Measurements from ENCODE around the gene NEURL2. TPM values are rescaled to one million over a fixed set of nuclear protein-coding genes. Genes with fewer than 3 reads are reported as not detected.

Gene NEURL2
- total and polyA plus RNA-seq, 8 donors = 1.6 to 5.3 (median 2.9) TPM

- Histone ChIP-seq H3K4me3 (no peak overlapping the region), H3K27ac (no peak overlapping the region), H3K27me3 (no peaks in the 10 kb centered on the region), H3K4me1 (no peaks in the 10 kb centered on the region), H3K9me3 (no peaks in the 10 kb centered on the region), H3K36me3 (peaks cover 0 to 49% (median 8%) of the 10 kb centered on the region in 3 donors)
- no peak for DNase-seq
- 80 to 82% methylated on average over 5 of the region's 5 CpGs for WGBS, 2 donors
- no peak for FAIRE-seq
- ATAC-seq = peak in 2 of 4 donors; percentile 7 to 33
- intact Hi-C loops (cut with DNase I) = no loop called here
- no peak for TF ChIP-seq CTCF (IDR thresholded peaks at IDR 0.05)
Measured at GRCh38 chr20:45842169-45842812, 48.7 kb downstream of the NEURL2 start.

- Histone ChIP-seq H3K9me3 (no peaks in the 10 kb centered on the region), H3K36me3 (peaks cover 0 to 42% (median 8%) of the 10 kb centered on the region in 3 donors), H3K27ac (no peak overlapping the region), H3K4me1 (no peaks in the 10 kb centered on the region), H3K4me3 (no peak overlapping the region), H3K27me3 (no peaks in the 10 kb centered on the region)
- FAIRE-seq (no peak), DNase-seq (no peak), ATAC-seq (peak in 1 of 4 donors; percentile 6)
- intact Hi-C loops (cut with DNase I) = no loop called here
- TF ChIP-seq CTCF (IDR thresholded peaks at IDR 0.05) = no peak
- 95 to 97% methylated on average over 10 of the region's 10 CpGs for WGBS, 2 donors
Measured at GRCh38 chr20:45841407-45842129, 49.4 kb downstream of the NEURL2 start.

- DNase-seq (peak in 1 of 6 donors; percentile 68), FAIRE-seq (no peak), ATAC-seq (no peak)
- Histone ChIP-seq H3K36me3 (peaks cover 0 to 39% (median 8%) of the 10 kb centered on the region in 3 donors), H3K27me3 (no peaks in the 10 kb centered on the region), H3K27ac (no peak overlapping the region), H3K4me3 (no peak overlapping the region), H3K9me3 (no peaks in the 10 kb centered on the region), H3K4me1 (no peaks in the 10 kb centered on the region)
- 89 to 90% methylated on average over 23 to 25 of the region's 25 CpGs for WGBS, 2 donors
- no peak for TF ChIP-seq CTCF (IDR thresholded peaks at IDR 0.05)
- intact Hi-C loops (cut with DNase I) = no loop called here
Measured at GRCh38 chr20:45840700-45841198, 50.3 kb downstream of the NEURL2 start.

Other genes starting within 250 kb of the NEURL2 start
- not detected for gene WFDC11, start 221.0 kb downstream of the NEURL2 start, total RNA-seq
- not detected for gene WFDC11, start 221.0 kb downstream of the NEURL2 start, polyA plus RNA-seq
- gene WFDC13, start 189.2 kb downstream of the NEURL2 start, total RNA-seq = not detected
- gene WFDC13, start 189.2 kb downstream of the NEURL2 start, polyA plus RNA-seq = not detected
- not detected for gene WFDC10B, start 186.2 kb downstream of the NEURL2 start, total RNA-seq
- gene WFDC10B, start 186.2 kb downstream of the NEURL2 start, polyA plus RNA-seq = not detected
- gene SPINT4, start 168.9 kb downstream of the NEURL2 start, total RNA-seq = not detected
- not detected for gene SPINT4, start 168.9 kb downstream of the NEURL2 start, polyA plus RNA-seq
- under 1 TPM in 4 of 6 donors, not detected in 2; 0.35 to 0.81 (median 0.48) TPM for gene WFDC3, start 99.3 kb downstream of the NEURL2 start, total RNA-seq
- gene WFDC3, start 99.3 kb downstream of the NEURL2 start, polyA plus RNA-seq = 1 to 10 TPM in 1 of 2 donors, under 1 TPM in 1; 0.95 to 1.8 TPM
- gene DNTTIP1, start 99.3 kb downstream of the NEURL2 start, total RNA-seq = 10 to 100 TPM in 3 of 6 donors, 1 to 10 TPM in 3; 7.4 to 15.3 (median 8.9) TPM
- 10 to 100 TPM; 15.5 to 22.0 TPM for gene DNTTIP1, start 99.3 kb downstream of the NEURL2 start, polyA plus RNA-seq
- gene UBE2C, start 78.6 kb downstream of the NEURL2 start, total RNA-seq = 1 to 10 TPM in 2 of 6 donors, under 1 TPM in 2, not detected in 2; 0.38 to 1.9 (median 1.4) TPM
- gene UBE2C, start 78.6 kb downstream of the NEURL2 start, polyA plus RNA-seq = under 1 TPM; 0.31 to 0.61 TPM
- not detected for gene TNNC2, start 63.9 kb downstream of the NEURL2 start, total RNA-seq
- gene TNNC2, start 63.9 kb downstream of the NEURL2 start, polyA plus RNA-seq = 1 to 10 TPM; 1.2 to 4.0 TPM
- gene SNX21, start 57.4 kb downstream of the NEURL2 start, total RNA-seq = 1 to 10 TPM; 4.6 to 8.9 (median 5.9) TPM
- 10 to 100 TPM; 11.3 to 22.6 TPM for gene SNX21, start 57.4 kb downstream of the NEURL2 start, polyA plus RNA-seq
- gene ACOT8, start 33.8 kb downstream of the NEURL2 start, total RNA-seq = 10 to 100 TPM in 2 of 6 donors, 1 to 10 TPM in 4; 7.0 to 14.0 (median 9.7) TPM
- 10 to 100 TPM; 17.9 to 21.2 TPM for gene ACOT8, start 33.8 kb downstream of the NEURL2 start, polyA plus RNA-seq
- gene ZSWIM3, start 33.6 kb downstream of the NEURL2 start, total RNA-seq = 1 to 10 TPM in 4 of 6 donors, under 1 TPM in 2; 0.46 to 2.2 (median 1.1) TPM
- gene ZSWIM3, start 33.6 kb downstream of the NEURL2 start, polyA plus RNA-seq = 1 to 10 TPM; 1.4 to 1.9 TPM
- 1 to 10 TPM; 2.9 to 6.0 (median 4.0) TPM for gene ZSWIM1, start 10.0 kb downstream of the NEURL2 start, total RNA-seq
- 1 to 10 TPM; 2.4 to 3.1 TPM for gene ZSWIM1, start 10.0 kb downstream of the NEURL2 start, polyA plus RNA-seq
- gene SPATA25, start 3.6 kb downstream of the NEURL2 start, total RNA-seq = 1 to 10 TPM in 1 of 6 donors, under 1 TPM in 5; 0.55 to 1.3 (median 0.84) TPM
- 1 to 10 TPM; 1.2 to 1.7 TPM for gene SPATA25, start 3.6 kb downstream of the NEURL2 start, polyA plus RNA-seq
- 10 to 100 TPM; 27.6 to 97.8 (median 41.5) TPM for gene CTSA, start 127 bp upstream of the NEURL2 start, total RNA-seq
- gene CTSA, start 127 bp upstream of the NEURL2 start, polyA plus RNA-seq = 100 to 1,000 TPM in 1 of 2 donors, 10 to 100 TPM in 1; 89.3 to 103 TPM
- 100 to 1,000 TPM in 2 of 6 donors, 10 to 100 TPM in 4; 70.4 to 158 (median 95.1) TPM for gene PLTP, start 20.9 kb upstream of the NEURL2 start, total RNA-seq
- 10 to 100 TPM; 35.5 to 56.8 TPM for gene PLTP, start 20.9 kb upstream of the NEURL2 start, polyA plus RNA-seq
- 10 to 100 TPM; 13.3 to 19.2 (median 17.7) TPM for gene PCIF1, start 43.5 kb upstream of the NEURL2 start, total RNA-seq
- 10 to 100 TPM; 22.9 to 34.9 TPM for gene PCIF1, start 43.5 kb upstream of the NEURL2 start, polyA plus RNA-seq
- 10 to 100 TPM in 2 of 6 donors, 1 to 10 TPM in 4; 7.4 to 11.0 (median 7.5) TPM for gene ZNF335, start 81.0 kb upstream of the NEURL2 start, total RNA-seq
- gene ZNF335, start 81.0 kb upstream of the NEURL2 start, polyA plus RNA-seq = 10 to 100 TPM; 24.4 to 27.4 TPM
- gene MMP9, start 117.7 kb upstream of the NEURL2 start, total RNA-seq = 1 to 10 TPM in 1 of 6 donors, under 1 TPM in 4, not detected in 1; 0.19 to 1.3 (median 0.29) TPM
- under 1 TPM; 0.19 to 0.21 TPM for gene MMP9, start 117.7 kb upstream of the NEURL2 start, polyA plus RNA-seq
- 1 to 10 TPM in 4 of 6 donors, under 1 TPM in 2; 0.35 to 2.2 (median 1.3) TPM for gene SLC12A5, start 138.0 kb upstream of the NEURL2 start, total RNA-seq
- 10 to 100 TPM; 12.9 to 21.5 TPM for gene SLC12A5, start 138.0 kb upstream of the NEURL2 start, polyA plus RNA-seq
- gene NCOA5, start 198.8 kb upstream of the NEURL2 start, total RNA-seq = 10 to 100 TPM in 4 of 6 donors, 1 to 10 TPM in 2; 8.4 to 17.3 (median 12.0) TPM
- gene NCOA5, start 198.8 kb upstream of the NEURL2 start, polyA plus RNA-seq = 10 to 100 TPM; 10.9 to 19.6 TPM
- 10 to 100 TPM in 2 of 6 donors, 1 to 10 TPM in 4; 8.4 to 17.3 (median 9.5) TPM for gene CD40, start 227.1 kb upstream of the NEURL2 start, total RNA-seq
- gene CD40, start 227.1 kb upstream of the NEURL2 start, polyA plus RNA-seq = 10 to 100 TPM in 1 of 2 donors, 1 to 10 TPM in 1; 10.0 to 20.8 TPM

Data from pancreas (tissue), 10 donors.